ENCODE data around the gene OR52W1.
A peak's percentile ranks its signal among the peaks of the same experiment; 100 is the strongest.

OR52W1 gene

DNA sequence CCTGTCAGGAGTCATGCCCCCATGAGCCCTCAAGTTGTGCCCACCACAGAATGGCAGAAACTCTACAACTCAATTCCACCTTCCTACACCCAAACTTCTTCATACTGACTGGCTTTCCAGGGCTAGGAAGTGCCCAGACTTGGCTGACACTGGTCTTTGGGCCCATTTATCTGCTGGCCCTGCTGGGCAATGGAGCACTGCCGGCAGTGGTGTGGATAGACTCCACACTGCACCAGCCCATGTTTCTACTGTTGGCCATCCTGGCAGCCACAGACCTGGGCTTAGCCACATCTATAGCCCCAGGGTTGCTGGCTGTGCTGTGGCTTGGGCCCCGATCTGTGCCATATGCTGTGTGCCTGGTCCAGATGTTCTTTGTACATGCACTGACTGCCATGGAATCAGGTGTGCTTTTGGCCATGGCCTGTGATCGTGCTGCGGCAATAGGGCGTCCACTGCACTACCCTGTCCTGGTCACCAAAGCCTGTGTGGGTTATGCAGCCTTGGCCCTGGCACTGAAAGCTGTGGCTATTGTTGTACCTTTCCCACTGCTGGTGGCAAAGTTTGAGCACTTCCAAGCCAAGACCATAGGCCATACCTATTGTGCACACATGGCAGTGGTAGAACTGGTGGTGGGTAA lies at the start of gene OR52W1:
OR52W1 (plus strand) TSS at position 51 of the 637 bp plus-strand sequence; CDS start at position 51, 0 bp downstream.
- CTCF ChIA-PET = no interaction called here
- H3K27ac Mint-ChIP-seq = no peak within 1 kb of the TSS
- H3K4me3 Mint-ChIP-seq = no peak within 1 kb of the TSS
- no peak for DNase-seq
- H3K36me3 Mint-ChIP-seq = peaks cover 2% of the 10 kb centered on the region
- no peaks in the 10 kb centered on the region for H3K9me3 Mint-ChIP-seq
- H3K27me3 Mint-ChIP-seq = peaks cover 7% of the 10 kb centered on the region
- peaks cover 20% of the 10 kb centered on the region for H3K4me1 Mint-ChIP-seq

- H3K4me1 Mint-ChIP-seq = no peaks in the 10 kb centered on the region
- CTCF ChIA-PET = no interaction called here
- H3K4me3 Mint-ChIP-seq = no peak overlapping the region
These were observed 47.9 kb upstream of the OR52W1 start for GRCh38 chr11:6151117-6151516.

DNA sequence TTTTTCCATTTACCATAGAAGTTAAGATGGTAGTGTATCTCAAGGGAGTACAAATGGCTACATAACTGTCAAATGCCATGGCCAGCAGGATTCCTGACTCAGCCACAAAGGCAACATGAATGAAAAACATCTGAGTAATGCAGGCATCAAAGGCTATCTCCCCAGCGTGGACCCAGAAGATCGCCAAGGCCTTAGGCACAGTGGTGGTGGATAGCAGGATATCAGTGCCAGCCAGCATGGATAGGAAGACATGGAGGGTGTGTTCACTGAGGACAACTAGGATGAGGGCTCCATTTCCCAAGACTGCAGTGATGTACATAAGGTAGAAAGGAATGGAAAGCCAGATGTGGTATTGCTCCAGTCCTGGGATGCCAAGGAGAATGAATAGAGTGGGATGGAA lies 46.9 kb upstream of the OR52W1 start:
- CTCF ChIA-PET = no interaction called here
- H3K36me3 Mint-ChIP-seq = no peaks in the 10 kb centered on the region
- H3K4me3 Mint-ChIP-seq = no peak overlapping the region
- peaks cover 3% of the 10 kb centered on the region for H3K9me3 Mint-ChIP-seq
- no peak for DNase-seq
- no peaks in the 10 kb centered on the region for H3K4me1 Mint-ChIP-seq
- no peaks in the 10 kb centered on the region for H3K27me3 Mint-ChIP-seq
- no peak overlapping the region for H3K27ac Mint-ChIP-seq

More at GRCh38 chr11:6151117-6151516, 47.9 kb upstream of the OR52W1 start:
- H3K27me3 Mint-ChIP-seq = no peaks in the 10 kb centered on the region
- H3K27ac Mint-ChIP-seq = no peak overlapping the region
- H3K9me3 Mint-ChIP-seq = peaks cover 3% of the 10 kb centered on the region
- no peak for DNase-seq
- no peaks in the 10 kb centered on the region for H3K36me3 Mint-ChIP-seq

DNA sequence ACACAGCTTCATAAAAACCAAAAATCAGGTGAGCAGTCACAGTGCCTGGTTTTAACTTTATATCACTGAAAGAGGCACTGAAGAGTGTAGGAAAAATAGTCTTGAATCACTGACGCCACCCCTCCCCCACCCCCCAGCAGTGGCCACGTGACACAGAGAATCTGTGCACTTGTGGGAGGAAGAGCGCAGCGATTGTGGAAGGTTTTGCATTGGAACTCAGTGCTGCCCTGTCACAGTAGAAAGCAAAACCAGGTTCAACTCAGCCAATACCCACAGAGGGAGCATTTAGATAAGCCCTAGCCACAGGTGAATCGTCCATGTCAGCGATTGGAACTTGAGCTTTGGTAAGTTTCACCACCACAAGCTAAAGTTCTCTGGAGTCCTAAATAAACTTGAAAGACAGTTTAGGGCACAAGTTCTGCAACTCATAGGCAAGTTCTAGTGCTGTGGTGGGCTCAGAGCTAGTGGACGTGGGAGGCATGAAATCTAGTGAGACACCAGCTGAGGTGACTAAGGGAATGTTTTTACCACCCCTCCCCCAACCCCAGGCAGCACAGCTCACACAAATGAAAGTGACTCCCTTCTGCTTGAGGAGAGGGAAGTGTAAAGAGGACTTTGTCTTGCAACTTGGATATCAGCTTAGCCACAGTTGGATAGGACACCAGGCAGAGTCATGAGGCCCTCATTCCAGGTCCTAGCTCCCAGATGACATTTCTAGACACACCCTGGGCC lies 42.2 kb upstream of the OR52W1 start:
- Mint-ChIP-seq H3K4me1 (no peaks in the 10 kb centered on the region), H3K9me3 (no peaks in the 10 kb centered on the region), H3K36me3 (no peaks in the 10 kb centered on the region), H3K27me3 (no peaks in the 10 kb centered on the region), H3K4me3 (no peak overlapping the region), H3K27ac (no peak overlapping the region)
- CTCF ChIA-PET = interaction anchor here (0.9 kb wide), 1 partner anchor 16 kb away, joined by 3 read pairs; no protein-coding TSS in a partner anchor
- no peak for DNase-seq

GRCh38 chr11:6170226-6170625 lies 28.8 kb upstream of the OR52W1 start, which contains the start of gene OR52B2:
TSS of gene OR52B2 (minus strand) at chr11:6170326. CDS start at chr11:6170326, 0 bp downstream.
- no peaks in the 10 kb centered on the region for H3K9me3 Mint-ChIP-seq
- no peak within 1 kb of the TSS for H3K27ac Mint-ChIP-seq
- no peaks in the 10 kb centered on the region for H3K4me1 Mint-ChIP-seq
- H3K4me3 Mint-ChIP-seq = no peak within 1 kb of the TSS
- peaks cover 8% of the 10 kb centered on the region for H3K27me3 Mint-ChIP-seq
- CTCF ChIA-PET = no interaction called here
- H3K36me3 Mint-ChIP-seq = no peaks in the 10 kb centered on the region
- DNase-seq = no peak

DNA sequence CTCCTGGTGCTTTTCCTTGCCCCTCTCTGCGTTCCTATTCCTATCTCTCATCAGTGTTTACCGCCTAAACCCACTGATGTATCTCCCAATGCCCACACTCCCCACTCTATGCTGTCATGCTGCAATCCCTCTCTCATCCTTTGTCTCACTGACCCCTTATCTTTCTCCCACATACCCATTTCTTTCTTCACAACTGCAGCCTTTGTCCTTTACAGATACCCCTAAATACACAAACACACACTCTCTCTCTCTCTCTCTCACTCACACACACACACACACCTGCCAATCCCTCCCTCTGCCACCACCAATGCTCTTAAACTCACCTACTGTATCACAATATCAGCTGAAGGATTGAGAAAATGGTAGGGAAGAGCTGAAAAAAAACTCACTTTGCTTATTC lies 23.6 kb upstream of the OR52W1 start:
- CTCF ChIA-PET = no interaction called here
- peaks cover 16% of the 10 kb centered on the region for H3K27me3 Mint-ChIP-seq
- no peak for DNase-seq
- no peak overlapping the region for H3K4me3 Mint-ChIP-seq
- H3K36me3 Mint-ChIP-seq = no peaks in the 10 kb centered on the region
- no peak overlapping the region for H3K27ac Mint-ChIP-seq
- H3K9me3 Mint-ChIP-seq = no peaks in the 10 kb centered on the region
- peaks cover 9% of the 10 kb centered on the region for H3K4me1 Mint-ChIP-seq

DNA sequence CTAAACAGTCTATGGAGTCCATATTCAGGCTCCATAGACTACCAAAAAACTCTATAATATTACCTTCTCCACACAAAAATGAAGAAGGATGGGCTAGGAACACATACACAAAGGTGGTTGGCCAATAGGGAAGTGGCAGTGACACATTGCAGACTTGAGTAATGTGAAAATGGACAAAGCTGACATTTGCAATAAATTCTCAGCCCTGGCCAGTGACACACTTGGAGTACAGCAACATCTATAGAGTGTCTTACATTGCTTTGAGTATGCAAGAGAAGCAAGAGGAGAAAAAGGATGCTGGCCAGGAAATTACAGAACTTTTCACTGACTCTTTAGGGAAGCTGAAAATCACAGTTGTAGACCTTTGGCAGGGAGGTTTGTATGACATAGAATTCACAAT lies 7.3 kb upstream of the OR52W1 start:
- no peaks in the 10 kb centered on the region for H3K36me3 Mint-ChIP-seq
- H3K9me3 Mint-ChIP-seq = no peaks in the 10 kb centered on the region
- H3K4me1 Mint-ChIP-seq = peaks cover 4% of the 10 kb centered on the region
- H3K4me3 Mint-ChIP-seq = no peak overlapping the region
- H3K27ac Mint-ChIP-seq = no peak overlapping the region
- CTCF ChIA-PET = no interaction called here
- H3K27me3 Mint-ChIP-seq = peaks cover 4% of the 10 kb centered on the region
- no peak for DNase-seq

DNA sequence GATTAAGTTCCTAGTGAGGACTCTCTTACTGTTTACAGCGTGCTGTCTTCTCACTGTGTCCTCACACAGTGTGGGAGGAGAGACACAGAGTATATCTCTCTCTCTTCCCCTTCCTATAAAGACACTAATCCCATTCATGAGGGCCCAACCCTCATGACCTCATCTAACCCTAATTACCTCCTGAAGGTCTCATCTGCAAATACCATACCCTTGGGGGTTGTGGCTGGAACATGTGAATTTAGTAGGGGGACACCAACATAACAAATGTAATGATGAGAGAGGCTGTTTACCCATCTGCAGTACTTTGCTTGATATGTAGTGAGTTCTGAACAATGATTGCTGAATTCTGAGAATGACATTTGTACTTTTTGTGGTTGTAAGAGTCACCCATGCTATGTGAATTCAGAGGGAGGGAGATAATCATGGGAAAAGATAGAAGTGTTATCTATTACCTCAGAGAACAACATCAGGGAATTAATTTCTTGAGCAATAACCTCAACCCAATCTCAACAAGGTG lies 4.9 kb upstream of the OR52W1 start:
- H3K27ac Mint-ChIP-seq = no peak overlapping the region
- CTCF ChIA-PET = no interaction called here
- no peaks in the 10 kb centered on the region for H3K9me3 Mint-ChIP-seq
- DNase-seq = no peak
- peaks cover 4% of the 10 kb centered on the region for H3K4me1 Mint-ChIP-seq
- no peaks in the 10 kb centered on the region for H3K36me3 Mint-ChIP-seq
- H3K27me3 Mint-ChIP-seq = peaks cover 11% of the 10 kb centered on the region
- H3K4me3 Mint-ChIP-seq = no peak overlapping the region

GRCh38 chr11:6196396-6196795 lies 2.6 kb upstream of the OR52W1 start:
- Mint-ChIP-seq H3K4me1 (peaks cover 7% of the 10 kb centered on the region), H3K36me3 (no peaks in the 10 kb centered on the region), H3K27me3 (peaks cover 11% of the 10 kb centered on the region), H3K9me3 (no peaks in the 10 kb centered on the region), H3K27ac (no peak overlapping the region), H3K4me3 (no peak overlapping the region)
- CTCF ChIA-PET = interaction anchor here (1.1 kb wide), 1 partner anchor 10 kb away, joined by 4 read pairs; the partner anchor contains the start of gene C11orf42
- no peak for DNase-seq

DNA sequence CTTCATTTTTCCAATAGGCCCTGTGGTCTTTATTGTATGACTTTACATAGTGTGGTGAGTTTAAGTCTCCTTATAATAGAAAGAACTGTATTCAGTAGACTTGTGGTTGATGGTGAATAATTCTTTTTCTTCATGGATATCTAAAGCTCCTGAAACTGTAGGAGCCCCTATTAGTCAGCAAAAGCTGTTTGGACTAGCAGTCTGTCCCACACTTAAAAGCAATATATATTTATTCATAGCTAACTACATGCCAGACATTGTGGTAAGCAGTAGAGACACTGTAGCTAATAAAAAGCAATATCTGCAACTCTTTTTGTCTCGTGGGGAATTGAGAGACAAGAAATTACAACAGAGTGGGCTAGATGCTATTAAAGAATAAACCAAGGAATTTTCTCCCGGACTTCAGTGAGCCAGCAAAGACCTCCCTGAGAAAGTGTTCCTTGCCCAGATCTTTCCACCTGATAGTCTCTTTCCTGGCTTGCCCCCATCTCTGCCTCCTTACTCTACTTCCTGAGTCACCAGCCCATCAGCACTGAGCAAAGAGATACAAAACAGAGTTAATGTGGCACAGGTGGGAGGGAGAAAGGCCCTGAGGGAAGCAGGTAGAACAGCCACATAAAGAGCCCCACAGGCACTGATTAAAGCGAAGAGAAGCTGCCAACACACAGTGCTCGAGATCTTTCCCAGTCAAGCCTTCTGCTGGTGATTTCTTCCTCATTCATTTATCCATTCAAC lies 1.4 kb upstream of the OR52W1 start:
- CTCF ChIA-PET = no interaction called here
- H3K27me3 Mint-ChIP-seq = peaks cover 7% of the 10 kb centered on the region
- DNase-seq = no peak
- no peaks in the 10 kb centered on the region for H3K9me3 Mint-ChIP-seq
- no peaks in the 10 kb centered on the region for H3K36me3 Mint-ChIP-seq
- no peak overlapping the region for H3K27ac Mint-ChIP-seq
- peaks cover 7% of the 10 kb centered on the region for H3K4me1 Mint-ChIP-seq
- H3K4me3 Mint-ChIP-seq = no peak overlapping the region

- Mint-ChIP-seq H3K9me3 (no peaks in the 10 kb centered on the region), H3K4me1 (peaks cover 24% of the 10 kb centered on the region), H3K27me3 (peaks cover 7% of the 10 kb centered on the region), H3K27ac (no peak overlapping the region), H3K4me3 (no peak overlapping the region), H3K36me3 (peaks cover 2% of the 10 kb centered on the region)
- CTCF ChIA-PET = interaction anchor here (2.0 kb wide), 1 partner anchor 162 kb away, joined by 6 read pairs; no protein-coding TSS in a partner anchor
- no peak for DNase-seq
These were observed 2.0 kb downstream of the OR52W1 start for GRCh38 chr11:6200975-6201374.

- Mint-ChIP-seq H3K4me3 (no peak overlapping the region), H3K9me3 (no peaks in the 10 kb centered on the region), H3K36me3 (peaks cover 2% of the 10 kb centered on the region), H3K27me3 (peaks cover 7% of the 10 kb centered on the region), H3K27ac (no peak overlapping the region), H3K4me1 (peaks cover 22% of the 10 kb centered on the region)
- CTCF ChIA-PET = interaction anchor here (2.0 kb wide), 1 partner anchor 161 kb away, joined by 6 read pairs; no protein-coding TSS in a partner anchor
- no peak for DNase-seq
These were observed 2.5 kb downstream of the OR52W1 start for GRCh38 chr11:6201481-6201880.

DNA sequence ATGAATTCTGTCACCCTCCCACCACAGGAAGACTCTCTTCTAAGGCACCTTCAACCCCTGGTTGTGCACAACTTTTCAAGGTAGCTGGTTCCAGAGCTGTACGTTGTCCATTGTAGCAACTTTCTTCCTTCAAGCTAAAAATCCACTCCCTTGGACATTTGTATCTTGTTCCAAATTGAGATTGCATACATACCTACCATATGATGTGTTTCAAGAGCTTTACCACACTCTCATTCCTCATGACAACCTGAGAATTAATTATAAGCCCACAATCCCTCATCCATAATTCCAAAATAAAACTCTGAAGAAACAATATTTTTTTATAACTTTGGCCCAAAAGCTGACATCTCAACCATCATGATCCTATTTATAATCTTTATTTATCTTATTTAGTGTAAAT lies 3.0 kb downstream of the OR52W1 start:
- Mint-ChIP-seq H3K36me3 (peaks cover 2% of the 10 kb centered on the region), H3K27ac (no peak overlapping the region), H3K27me3 (peaks cover 7% of the 10 kb centered on the region), H3K4me3 (no peak overlapping the region), H3K4me1 (peaks cover 20% of the 10 kb centered on the region), H3K9me3 (no peaks in the 10 kb centered on the region)
- CTCF ChIA-PET = interaction anchor here (2.0 kb wide), 1 partner anchor 161 kb away, joined by 6 read pairs; no protein-coding TSS in a partner anchor
- DNase-seq = no peak

GRCh38 chr11:6203327-6203726 lies 4.3 kb downstream of the OR52W1 start:
- Mint-ChIP-seq H3K36me3 (peaks cover 2% of the 10 kb centered on the region), H3K27me3 (peaks cover 4% of the 10 kb centered on the region), H3K27ac (peak overlapping the region; percentile 20), H3K4me1 (peaks cover 20% of the 10 kb centered on the region), H3K9me3 (no peaks in the 10 kb centered on the region), H3K4me3 (no peak overlapping the region)
- CTCF ChIA-PET = no interaction called here
- DNase-seq = peak; percentile 25
